ENCODE data around the gene LRPPRC. TPM values are rescaled to one million over a fixed set of nuclear protein-coding genes. Genes with fewer than 3 reads are reported as not detected.

LRPPRC gene
- total RNA-seq, 1 experiment from 2014 or later = 253 TPM

- TF ChIP-seq HMGXB4 (CRISPR knock-in tag; IDR thresholded peaks at IDR 0.05) (no peak), CBFB (CRISPR knock-in tag; IDR thresholded peaks at IDR 0.05; ENCODE audit: low read depth) (no peak), NR3C1 (CRISPR knock-in tag; conservative IDR thresholded peaks at IDR 0.05; ENCODE audit: low read depth) (no peak), ZNF396 (CRISPR knock-in tag; IDR thresholded peaks at IDR 0.05; ENCODE audit: borderline replicate concordance) (no peak), ZNF317 (CRISPR knock-in tag; IDR thresholded peaks at IDR 0.05; ENCODE audit: borderline replicate concordance, low read depth) (no peak), RELA (CRISPR knock-in tag; IDR thresholded peaks at IDR 0.05; ENCODE audit: borderline replicate concordance) (no peak), FOXP4 (CRISPR knock-in tag; IDR thresholded peaks at IDR 0.05) (peak; percentile 89), AFF4 (CRISPR knock-in tag; IDR thresholded peaks at IDR 0.05; ENCODE audit: borderline replicate concordance) (no peak), ESRRA (CRISPR knock-in tag; IDR thresholded peaks at IDR 0.05; ENCODE audit: borderline replicate concordance) (no peak), MAX (CRISPR knock-in tag; IDR thresholded peaks at IDR 0.05) (no peak), CREB1 (CRISPR knock-in tag; IDR thresholded peaks at IDR 0.05) (no peak), IRF1 (CRISPR knock-in tag; IDR thresholded peaks at IDR 0.05) (no peak), NFYB (CRISPR knock-in tag; conservative IDR thresholded peaks at IDR 0.05; ENCODE audit: low read depth) (no peak), GRHL2 (CRISPR knock-in tag; IDR thresholded peaks at IDR 0.05; ENCODE audit: insufficient replicate concordance, severe bottlenecking) (no peak), ZNF512 (CRISPR knock-in tag; IDR thresholded peaks at IDR 0.05; ENCODE audit: borderline replicate concordance) (0 out of 2 replicates have a peak, but pooled peaks have one; percentile 38), TEAD1 (CRISPR knock-in tag; IDR thresholded peaks at IDR 0.05) (peak; percentile 88), SMAD3 (CRISPR knock-in tag; IDR thresholded peaks at IDR 0.05; ENCODE audit: borderline replicate concordance) (peak; percentile 90; the same call in 1 of the 2 replicates), CTCF (IDR thresholded peaks at IDR 0.05) (no peak), MLX (CRISPR knock-in tag; IDR thresholded peaks at IDR 0.05) (no peak), AR (CRISPR knock-in tag; IDR thresholded peaks at IDR 0.05) (no peak), USF1 (CRISPR knock-in tag; IDR thresholded peaks at IDR 0.05) (peak; percentile 59; the same call in 1 of the 2 replicates)
These were observed 20.5 kb upstream of the LRPPRC start (continued) for GRCh38 chr2:44016282-44016681.
